Left colon (tissue), 2 donors: ENCODE data around the gene MTG1. TPM values are rescaled to one million over a fixed set of nuclear protein-coding genes. Genes with fewer than 3 reads are reported as not detected.
"Not testable (repeated sequence)": the region's sequence is repeated elsewhere in the genome, so short reads cannot be mapped to it uniquely, and the experiment has no call there.

Experiments used
- ATAC-seq: fragments of 200-7000 bp; cut with Tn5 transposase; one replicate; pipeline ENCODE4 v1.9.1; 2020; ENCODE audit warnings: mild to moderate bottlenecking, moderate library complexity
- DNase-seq, 2 donors: peaks; one replicate each; pipeline ENCODE4 v3.0.0-alpha.2; 2020
- intact Hi-C, 2 donors: fragments of 100-400 bp; cut with DNase I in 1 of 2; cut with micrococcal nuclease in 1 of 2; formaldehyde crosslinking; loops; one replicate each; pipeline versions ENCODE4 v1.11.2 to v1.14.0; 2022; cut with DNase I, micrococcal nuclease
- total RNA-seq, 2 donors: library from RNA; stranded (reverse); fragmentation: NEBNext Ultra II Directional; extraction: Animal tissue kit (Norgen Biotek cat#: 25700); gene quantifications; one replicate each; pipeline ENCODE4 v1.2.1, GENCODE V29; 2021
- donor health status: DM: no; HTN: no; CAD: no.
- donor health status: DM: yes; HTN: yes; CAD: no.

Gene MTG1
- total RNA-seq, 2 donors from 2014 or later = 38.0 to 49.5 TPM

GRCh38 chr10:133357285-133358161, 36.4 kb upstream of the MTG1 start, which contains the start of gene FUOM:
Gene FUOM (minus strand): TSS chr10:133358019. CDS start chr10:133358007, 12 bp downstream.
- intact Hi-C loops = no loop called here
- peak; percentile 52 to 66 for DNase-seq
- peak; percentile 70 for ATAC-seq

GRCh38 chr10:133358162-133358924, 35.6 kb upstream of the MTG1 start:
- ATAC-seq = no peak
- DNase-seq = peak in 1 of 2 donors; percentile 54
- intact Hi-C loops = no loop called here

- DNase-seq (no peak), ATAC-seq (no peak)
- intact Hi-C loops = no loop called here
Measured at GRCh38 chr10:133358925-133359310, 35.0 kb upstream of the MTG1 start.

GRCh38 chr10:133359554-133359971, 34.4 kb upstream of the MTG1 start:
- DNase-seq = peak; percentile 68 to 81
- intact Hi-C loops = no loop called here
- peak; percentile 66 for ATAC-seq

- no peak for DNase-seq
- ATAC-seq = peak; percentile 8
- intact Hi-C loops = no loop called here
Measured at GRCh38 chr10:133359972-133360610, 33.9 kb upstream of the MTG1 start.

GRCh38 chr10:133361227-133361626, 32.7 kb upstream of the MTG1 start:
- no peak for DNase-seq
- no peak for ATAC-seq
- intact Hi-C loops = no loop called here

GRCh38 chr10:133361773-133362441, 32.0 kb upstream of the MTG1 start:
- no peak for DNase-seq
- intact Hi-C loops = no loop called here
- no peak for ATAC-seq

GRCh38 chr10:133362846-133363245, 31.1 kb upstream of the MTG1 start:
- intact Hi-C loops = no loop called here
- ATAC-seq = no peak
- no peak for DNase-seq

- intact Hi-C loops = no loop called here
- peak in 1 of 2 donors; percentile 43 for DNase-seq
- peak; percentile 78 for ATAC-seq
Measured at GRCh38 chr10:133364645-133365431, 29.1 kb upstream of the MTG1 start.

- intact Hi-C loops = no loop called here
- no peak for ATAC-seq
- DNase-seq = no peak
Measured at GRCh38 chr10:133365461-133366129, 28.4 kb upstream of the MTG1 start.

GRCh38 chr10:133366130-133366478, 27.9 kb upstream of the MTG1 start:
- DNase-seq (no peak), ATAC-seq (no peak)

GRCh38 chr10:133366751-133367150, 27.2 kb upstream of the MTG1 start:
- ATAC-seq = no peak
- no peak for DNase-seq

More at GRCh38 chr10:133366130-133366478, 27.9 kb upstream of the MTG1 start:
- intact Hi-C loops = no loop called here

GRCh38 chr10:133367461-133367860, 26.5 kb upstream of the MTG1 start:
- ATAC-seq, intact Hi-C loops, DNase-seq: not testable (repeated sequence)

More at GRCh38 chr10:133366751-133367150, 27.2 kb upstream of the MTG1 start:
- intact Hi-C loops = no loop called here

- ATAC-seq (no peak), DNase-seq (no peak)
- intact Hi-C loops = no loop called here
Measured at GRCh38 chr10:133368153-133368552, 25.8 kb upstream of the MTG1 start.

GRCh38 chr10:133370030-133370786, 23.7 kb upstream of the MTG1 start:
- peak in 1 of 2 donors; percentile 4 for DNase-seq
- intact Hi-C loops = no loop called here
- ATAC-seq = no peak

- intact Hi-C loops = no loop called here
- DNase-seq (peak; percentile 55 to 66), ATAC-seq (peak; percentile 59)
Measured at GRCh38 chr10:133372507-133372906, 21.4 kb upstream of the MTG1 start.
